B cell (primary cell): Measurements from ENCODE around the gene PPP2R5E. TPM values are rescaled to one million over a fixed set of nuclear protein-coding genes. Genes with fewer than 3 reads are reported as not detected.
"Not testable (repeated sequence)": the region's sequence is repeated elsewhere in the genome, so short reads cannot be mapped to it uniquely, and the experiment has no call there.

ENCODE experiments used
- ATAC-seq: fragments of 200-7000 bp; cut with Tn5 transposase; one replicate; pipeline ENCODE4 v1.10.0; 2021; ENCODE audit warnings: low read depth, mild to moderate bottlenecking, moderate number of reproducible peaks, moderate library complexity
- CTCF ChIA-PET: fragments of 350-600 bp; sonication (Branson Sonifier 250); formaldehyde crosslinking; loops from one replicate; lab custom pipeline; 2021; ENCODE audit warnings: antibody characterized with exemption, inconsistent platforms; lab: Charles Lee
- POLR2A ChIA-PET: fragments of 350-600 bp; sonication (Branson Sonifier 250); formaldehyde crosslinking; loops from one replicate; lab custom pipeline; 2021; ENCODE audit warnings: antibody characterized with exemption; lab: Charles Lee
- DNase-seq: peaks from one replicate; pipeline ENCODE4 v3.0.0; 2013
- H2AFZ ChIP-seq: 2 replicates; pipeline ENCODE4 v1.6.1; 2012; ENCODE audit warnings: mild to moderate bottlenecking, low read depth, low read length; ENCODE audit not compliant: insufficient read depth, poor library complexity, severe bottlenecking
- H3K27ac ChIP-seq, 2 donors: 1 replicate in 1 of 2; 2 replicates in 1 of 2; pipeline ENCODE4 v1.5.1; 2012 to 2013; ENCODE audit warnings: low read length in 2 of 2, mild to moderate bottlenecking in 2 of 2, moderate library complexity in 1 of 2
- H3K27me3 ChIP-seq, 4 experiments: fragments of 200-600 bp in 1 of 4; sonication (generic) in 1 of 4; replicated peaks in 1 of 4; 1 replicate in 2 of 4; 2 replicates in 2 of 4; pipeline versions ENCODE4 v1.6.1 to v1.7.0; 2013 to 2016; ENCODE audit warnings: low read length in 3 of 4, mild to moderate bottlenecking in 2 of 4, mixed read lengths in 1 of 4, moderate library complexity in 1 of 4; ENCODE audit not compliant: insufficient read depth in 4 of 4, control insufficient read depth in 3 of 4; ENCODE audit errors: control extremely low read depth in 1 of 4
- H3K36me3 ChIP-seq, 2 experiments: replicated peaks in 1 of 2; 1 replicate in 1 of 2; 2 replicates in 1 of 2; pipeline versions ENCODE4 v1.6.1 to v1.7.1; 2013; ENCODE audit warnings: low read length in 1 of 2; ENCODE audit not compliant: insufficient read depth in 2 of 2, control insufficient read depth in 1 of 2; ENCODE audit errors: control extremely low read depth in 1 of 2, extremely low read depth in 1 of 2
- H3K4me1 ChIP-seq, 2 donors: fragments of 200-600 bp in 1 of 2; sonication (generic) in 1 of 2; 1 replicate in 1 of 2; 2 replicates in 1 of 2; pipeline versions ENCODE4 v1.5.1 to v1.6.1; 2013 to 2017; ENCODE audit warnings: low read length in 2 of 2; ENCODE audit not compliant: control insufficient read depth in 2 of 2, insufficient read depth in 2 of 2
- H3K4me2 ChIP-seq: replicated peaks from 2 replicates; pipeline ENCODE3; 2012; ENCODE audit warnings: mild to moderate bottlenecking, low read depth, low read length; ENCODE audit not compliant: poor library complexity, severe bottlenecking
- H3K4me3 ChIP-seq, 5 experiments: fragments of 200-600 bp in 1 of 5; sonication (generic) in 1 of 5; 1 replicate in 3 of 5; 2 replicates in 2 of 5; pipeline versions ENCODE4 v1.5.1 to v1.7.0; 2011 to 2016; ENCODE audit warnings: low read length in 4 of 5, mild to moderate bottlenecking in 4 of 5, low read depth in 2 of 5, control low read depth in 1 of 5, moderate library complexity in 1 of 5; ENCODE audit not compliant: insufficient read depth in 1 of 5; ENCODE audit errors: control extremely low read depth in 1 of 5, extremely low read depth in 1 of 5
- H3K79me2 ChIP-seq: fragments of 200-600 bp; sonication (generic); one replicate; pipeline ENCODE4 v1.6.0; 2016; ENCODE audit warnings: low read length; ENCODE audit not compliant: control insufficient read depth, insufficient read depth
- H3K9ac ChIP-seq: fragments of 200-600 bp; sonication (generic); 2 replicates; pipeline ENCODE4 v1.6.1; 2017; ENCODE audit warnings: mild to moderate bottlenecking, low read length, moderate library complexity
- H3K9me3 ChIP-seq, 3 donors: one replicate each; pipeline versions ENCODE4 v1.6.1 to v1.7.1; 2013; ENCODE audit warnings: low read length in 2 of 3; ENCODE audit not compliant: control insufficient read depth in 2 of 3, insufficient read depth in 1 of 3; ENCODE audit errors: control extremely low read depth in 1 of 3
- H4K20me1 ChIP-seq: 2 replicates; pipeline ENCODE4 v1.6.0; 2012; ENCODE audit warnings: mild to moderate bottlenecking, low read length; ENCODE audit not compliant: insufficient read depth, control insufficient read depth, poor library complexity, severe bottlenecking
- H3K27ac Mint-ChIP-seq: one replicate; pipeline ENCODE4 v1.8.0; 2021; ENCODE audit warnings: mixed read lengths
- H3K27me3 Mint-ChIP-seq: one replicate; pipeline ENCODE4 v1.8.0; 2021; ENCODE audit warnings: mixed read lengths
- H3K4me1 Mint-ChIP-seq: one replicate; pipeline ENCODE4 v1.8.0; 2021; ENCODE audit warnings: mixed read lengths
- H3K4me3 Mint-ChIP-seq: one replicate; pipeline ENCODE4 v1.8.0; 2021; ENCODE audit warnings: mixed read lengths
- H3K9me3 Mint-ChIP-seq: one replicate; pipeline ENCODE4 v1.8.0; 2022; ENCODE audit warnings: mixed read lengths; ENCODE audit not compliant: insufficient read depth
- EZH2 ChIP-seq: IDR thresholded peaks from 2 replicates; pipeline ENCODE4 v1.6.1; 2012; ENCODE audit warnings: borderline replicate concordance, low read depth, mild to moderate bottlenecking, moderate library complexity, low read length; ENCODE audit not compliant: insufficient read depth, poor library complexity, severe bottlenecking
- WGBS: methylation state at CpG from one replicate; pipeline ENCODE4 v1.1.5; 2013; ENCODE audit warnings: missing lambda C conversion rate; ENCODE audit not compliant: insufficient coverage; 5-methylcytosine and 5-hydroxymethylcytosine counted together
- intact Hi-C: fragments of 100-400 bp; cut with micrococcal nuclease; formaldehyde crosslinking; loops from one replicate; pipeline ENCODE4 v1.10.0; 2022
- polyA plus RNA-seq: library from polyadenylated mRNA; depleted of rRNA; stranded (reverse); fragments of >200 nt; gene quantifications from 2 replicates; pipeline ENCODE4 v1.2.3, GENCODE V29; 2012
- total RNA-seq, 2 donors: library from RNA; stranded (reverse); fragments of 120-200 nt in 1 of 2; gene quantifications; 1 replicate in 1 of 2; 2 replicates in 1 of 2; pipeline versions ENCODE4 v1.2.3 to v1.2.4, GENCODE V29; 2013 to 2022
- TF ChIP-seq, protein P1 (sequence below): fragments of 200-600 bp; IDR thresholded peaks from one replicate; pipeline ENCODE4 v1.8.0; 2022; ENCODE audit warnings: antibody characterized with exemption, mild to moderate bottlenecking

PPP2R5E gene
- total and polyA plus RNA-seq, 2 donors (not counting 1 experiment from before 2014, with no cell fraction given) = 6.3 to 40.6 TPM

DNA sequence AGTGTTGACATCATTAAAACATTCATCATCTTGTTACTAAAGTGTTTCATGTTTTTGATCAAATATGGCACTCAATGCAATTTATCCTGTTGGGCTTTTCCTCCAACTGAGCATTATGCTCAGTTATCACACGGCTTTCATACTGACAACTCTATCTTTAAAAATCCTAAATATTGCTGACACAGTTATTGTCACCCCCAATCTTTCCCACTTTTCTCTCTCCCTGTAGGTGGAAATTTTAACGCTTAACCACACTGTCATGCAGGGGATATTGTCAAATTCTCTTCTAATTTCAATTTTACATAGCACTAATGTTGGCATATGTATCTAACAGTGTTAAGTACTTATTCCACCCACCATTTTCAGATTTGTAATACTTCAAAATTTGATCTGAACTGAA is 164.7 kb downstream of the PPP2R5E start:
- Histone ChIP-seq H3K27me3 (no peaks in the 10 kb centered on the region), H3K79me2 (no peaks in the 10 kb centered on the region), H2AFZ (no peak overlapping the region), H3K4me3 (no peak overlapping the region), H4K20me1 (no peaks in the 10 kb centered on the region), H3K4me2 (no peak overlapping the region), H3K36me3 (peaks cover 12 to 39% of the 10 kb centered on the region in 2 experiments), H3K9me3 (no peaks in the 10 kb centered on the region), H3K27ac (no peak overlapping the region), H3K9ac (no peak overlapping the region), H3K4me1 (no peaks in the 10 kb centered on the region)
- ATAC-seq = no peak
- H3K9me3 Mint-ChIP-seq = no peaks in the 10 kb centered on the region
- no CpG with 5 or more reads among the region's 2 CpGs for WGBS
- peaks cover 1% of the 10 kb centered on the region for H3K4me1 Mint-ChIP-seq
- ChIA-PET POLR2A (no interaction called here), CTCF (no interaction called here)
- no peak overlapping the region for H3K4me3 Mint-ChIP-seq
- intact Hi-C loops = no loop called here
- H3K27me3 Mint-ChIP-seq = no peaks in the 10 kb centered on the region
- no peak overlapping the region for H3K27ac Mint-ChIP-seq
- no peak for DNase-seq
- TF ChIP-seq EZH2 = no peak
- TF ChIP-seq, protein P1, sequence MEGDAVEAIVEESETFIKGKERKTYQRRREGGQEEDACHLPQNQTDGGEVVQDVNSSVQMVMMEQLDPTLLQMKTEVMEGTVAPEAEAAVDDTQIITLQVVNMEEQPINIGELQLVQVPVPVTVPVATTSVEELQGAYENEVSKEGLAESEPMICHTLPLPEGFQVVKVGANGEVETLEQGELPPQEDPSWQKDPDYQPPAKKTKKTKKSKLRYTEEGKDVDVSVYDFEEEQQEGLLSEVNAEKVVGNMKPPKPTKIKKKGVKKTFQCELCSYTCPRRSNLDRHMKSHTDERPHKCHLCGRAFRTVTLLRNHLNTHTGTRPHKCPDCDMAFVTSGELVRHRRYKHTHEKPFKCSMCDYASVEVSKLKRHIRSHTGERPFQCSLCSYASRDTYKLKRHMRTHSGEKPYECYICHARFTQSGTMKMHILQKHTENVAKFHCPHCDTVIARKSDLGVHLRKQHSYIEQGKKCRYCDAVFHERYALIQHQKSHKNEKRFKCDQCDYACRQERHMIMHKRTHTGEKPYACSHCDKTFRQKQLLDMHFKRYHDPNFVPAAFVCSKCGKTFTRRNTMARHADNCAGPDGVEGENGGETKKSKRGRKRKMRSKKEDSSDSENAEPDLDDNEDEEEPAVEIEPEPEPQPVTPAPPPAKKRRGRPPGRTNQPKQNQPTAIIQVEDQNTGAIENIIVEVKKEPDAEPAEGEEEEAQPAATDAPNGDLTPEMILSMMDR = no peak

DNA sequence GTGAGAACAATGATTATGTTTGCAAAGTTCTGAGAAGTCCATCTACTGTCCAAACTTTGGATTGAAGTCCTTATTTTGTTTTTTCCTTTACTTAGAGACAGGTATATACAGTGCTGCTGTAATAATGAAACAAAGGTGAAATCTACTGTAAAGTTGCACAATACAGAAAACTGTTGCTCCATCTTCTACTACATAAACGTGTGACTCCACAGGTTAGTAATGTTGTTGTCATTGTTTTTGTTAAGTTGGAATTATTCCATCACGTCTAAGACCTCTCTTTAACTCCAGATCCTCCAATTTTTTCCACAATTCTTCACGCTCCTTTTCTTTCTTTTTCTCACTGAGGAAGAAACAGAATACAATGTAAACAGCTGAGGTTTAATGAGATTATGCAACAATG is 167.4 kb downstream of the PPP2R5E start:
- Mint-ChIP-seq H3K27me3 (no peaks in the 10 kb centered on the region), H3K27ac (no peak overlapping the region), H3K4me3 (no peak overlapping the region), H3K4me1 (no peaks in the 10 kb centered on the region), H3K9me3 (no peaks in the 10 kb centered on the region)
- Histone ChIP-seq H3K9me3 (peaks cover 0 to under 1% (median 0%) of the 10 kb centered on the region in 3 donors), H3K27ac (no peak overlapping the region), H3K4me3 (no peak overlapping the region), H4K20me1 (no peaks in the 10 kb centered on the region), H2AFZ (no peak overlapping the region), H3K27me3 (no peaks in the 10 kb centered on the region), H3K4me1 (no peaks in the 10 kb centered on the region), H3K79me2 (no peaks in the 10 kb centered on the region), H3K9ac (no peak overlapping the region), H3K36me3 (peaks cover 6 to 21% of the 10 kb centered on the region in 2 experiments), H3K4me2 (no peak overlapping the region)
- ATAC-seq (no peak), DNase-seq (no peak)
- WGBS = no CpG with 5 or more reads among the region's 3 CpGs
- no peak for TF ChIP-seq EZH2
- TF ChIP-seq, protein P1 = no peak
- intact Hi-C loops = no loop called here
- POLR2A ChIA-PET = no interaction called here
- CTCF ChIA-PET = no interaction called here

DNA sequence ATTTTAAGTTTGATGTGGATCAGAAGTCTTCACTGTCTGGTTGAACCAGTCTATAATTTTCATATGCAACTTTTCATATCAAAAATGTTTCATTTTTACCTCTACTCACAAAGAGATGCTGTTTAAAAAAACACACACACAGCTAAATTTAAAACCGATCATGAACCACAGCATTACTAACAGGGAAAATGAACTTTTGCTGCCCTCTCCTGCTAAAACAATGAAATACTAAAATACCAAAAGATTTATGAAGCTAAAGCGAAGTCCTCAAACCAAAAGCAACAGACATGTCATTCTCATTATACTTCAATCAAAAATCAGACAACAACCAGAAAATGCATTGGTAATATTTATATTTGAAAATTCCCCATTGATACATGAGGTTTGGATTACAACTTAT is 171.6 kb downstream of the PPP2R5E start:
- H3K9me3 ChIP-seq, ATAC-seq, H3K4me1 ChIP-seq, H3K4me3 Mint-ChIP-seq, H3K27ac ChIP-seq, H4K20me1 ChIP-seq, H3K9ac ChIP-seq, H3K4me2 ChIP-seq, H3K36me3 ChIP-seq, H3K27ac Mint-ChIP-seq, H3K4me3 ChIP-seq, H3K79me2 ChIP-seq, H3K27me3 ChIP-seq, intact Hi-C loops, H2AFZ ChIP-seq, H3K27me3 Mint-ChIP-seq, H3K4me1 Mint-ChIP-seq, CTCF ChIA-PET, H3K9me3 Mint-ChIP-seq, DNase-seq, POLR2A ChIA-PET: not testable (repeated sequence)
- WGBS = 100% methylated on average over 1 of the region's 2 CpGs
